GM12801 (cell line): ENCODE data around the gene IL18R1.

ENCODE experiments used
- CTCF ChIP-seq: IDR thresholded peaks from one replicate; pipeline ENCODE4 v1.5.1; 2011; ENCODE audit warnings: control low read depth; ENCODE audit not compliant: insufficient read length; ENCODE audit errors: extremely low read depth

IL18R1 gene

GRCh38 chr2:102444233-102444632, 88.6 kb downstream of the IL18R1 start:
- no peak for TF ChIP-seq CTCF

GRCh38 chr2:102446936-102447335, 91.3 kb downstream of the IL18R1 start:
- no peak for TF ChIP-seq CTCF
